A549 (cell line): ENCODE results near the gene ITIH4.

ENCODE experiments used
- CBX8 ChIP-seq: fragments of 200-600 bp; sonication (generic); IDR thresholded peaks from 2 replicates; pipeline ENCODE4 v1.6.1; 2016
- CEBPB ChIP-seq, 2 experiments: fragments of >200 bp in 1 of 2; sonication (Bioruptor Twin) in 1 of 2; formaldehyde crosslinking in 1 of 2; IDR thresholded peaks; 2 replicates each; pipeline ENCODE4 v1.6.1; 2012 to 2016
- CHD2 ChIP-seq: fragments of 150-350 bp; IDR thresholded peaks from 2 replicates; pipeline ENCODE4 v1.6.1; 2014; ENCODE audit warnings: low read length; ENCODE audit not compliant: partially characterized antibody
- EP300 ChIP-seq, 2 experiments: fragments of >200 bp; sonication (Bioruptor Twin); formaldehyde crosslinking; IDR thresholded peaks; 2 replicates in 1 of 2; 3 replicates in 1 of 2; pipeline ENCODE4 v1.6.1; 2016 to 2017
- HDAC2 ChIP-seq: fragments of 200-600 bp; sonication (generic); IDR thresholded peaks from 2 replicates; pipeline ENCODE4 v1.6.1; 2016
- JUN ChIP-seq, 2 experiments: fragments of >200 bp; sonication (Bioruptor Twin); formaldehyde crosslinking; IDR thresholded peaks; 2 replicates in 1 of 2; 3 replicates in 1 of 2; pipeline ENCODE4 v1.6.1; 2016 to 2017
- JUNB ChIP-seq: fragments of >200 bp; sonication (Bioruptor Twin); formaldehyde crosslinking; IDR thresholded peaks from 2 replicates; pipeline ENCODE4 v1.6.1; 2016
- KDM5A ChIP-seq: fragments of 200-600 bp; sonication (generic); IDR thresholded peaks from 2 replicates; pipeline ENCODE4 v1.6.1; 2016; ENCODE audit warnings: antibody characterized with exemption, mild to moderate bottlenecking
- MYC ChIP-seq: IDR thresholded peaks from 2 replicates; pipeline ENCODE4 v1.6.1; 2012; ENCODE audit warnings: mild to moderate bottlenecking, inconsistent platforms, low read length, improper control_type of control experiment, borderline replicate concordance
- POLR2A ChIP-seq: IDR thresholded peaks from 2 replicates; pipeline ENCODE4 v1.6.1; 2012; ENCODE audit warnings: mild to moderate bottlenecking, low read length
- RAD21 ChIP-seq, 2 experiments: fragments of >200 bp in 1 of 2; sonication (Bioruptor Twin) in 1 of 2; formaldehyde crosslinking in 1 of 2; IDR thresholded peaks in 1 of 2; conservative IDR thresholded peaks in 1 of 2; 2 replicates in 1 of 2; 3 replicates in 1 of 2; pipeline ENCODE4 v1.6.1; 2012 to 2018; ENCODE audit warnings: inconsistent platforms in 1 of 2
- SMC3 ChIP-seq: fragments of >200 bp; sonication (Bioruptor Twin); formaldehyde crosslinking; IDR thresholded peaks from 3 replicates; pipeline ENCODE4 v1.6.1; 2018; ENCODE audit warnings: inconsistent platforms
- TF ChIP-seq, protein P1 (sequence below): fragments of >200 bp; sonication (Bioruptor Twin); formaldehyde crosslinking; IDR thresholded peaks from 3 replicates; pipeline ENCODE4 v1.5.1; 2016
- TF ChIP-seq, protein P2 (sequence below): fragments of 150-350 bp; IDR thresholded peaks from 2 replicates; pipeline ENCODE4 v1.6.1; 2014; ENCODE audit warnings: low read depth, mild to moderate bottlenecking, low read length

DNA sequence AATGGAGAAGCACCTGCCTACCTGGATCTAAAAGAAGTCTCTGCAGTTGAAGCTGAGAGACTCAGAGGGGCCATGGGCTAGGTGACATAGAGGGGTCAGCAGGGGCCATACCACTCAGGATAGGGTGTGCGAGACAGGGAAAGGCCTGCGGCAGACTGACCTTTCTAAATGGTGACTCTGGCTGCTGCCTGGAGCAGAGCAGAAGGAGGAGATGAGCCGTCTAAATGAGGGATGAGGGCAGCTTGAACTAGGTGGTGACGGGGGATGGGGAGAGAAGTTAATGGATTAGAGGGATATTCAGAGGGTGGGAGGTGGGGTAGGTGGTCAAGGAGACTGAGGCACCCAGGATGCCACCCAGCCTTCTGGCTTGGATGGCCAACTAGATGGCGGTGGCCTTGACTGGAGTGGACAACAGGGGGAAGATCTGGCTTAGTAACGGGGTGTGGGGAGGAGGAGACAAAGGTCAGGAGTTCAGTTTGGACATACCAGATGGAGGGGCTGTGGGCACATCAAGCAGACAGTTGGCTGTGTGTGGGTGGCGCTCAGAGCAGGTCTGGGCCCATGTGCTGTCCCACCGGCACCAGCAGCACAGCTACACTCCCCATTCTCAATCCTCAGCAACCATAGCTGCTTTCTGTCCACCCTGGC, 56.3 kb downstream of the ITIH4 start:
- TF ChIP-seq POLR2A, result no peak
- TF ChIP-seq, protein P1, sequence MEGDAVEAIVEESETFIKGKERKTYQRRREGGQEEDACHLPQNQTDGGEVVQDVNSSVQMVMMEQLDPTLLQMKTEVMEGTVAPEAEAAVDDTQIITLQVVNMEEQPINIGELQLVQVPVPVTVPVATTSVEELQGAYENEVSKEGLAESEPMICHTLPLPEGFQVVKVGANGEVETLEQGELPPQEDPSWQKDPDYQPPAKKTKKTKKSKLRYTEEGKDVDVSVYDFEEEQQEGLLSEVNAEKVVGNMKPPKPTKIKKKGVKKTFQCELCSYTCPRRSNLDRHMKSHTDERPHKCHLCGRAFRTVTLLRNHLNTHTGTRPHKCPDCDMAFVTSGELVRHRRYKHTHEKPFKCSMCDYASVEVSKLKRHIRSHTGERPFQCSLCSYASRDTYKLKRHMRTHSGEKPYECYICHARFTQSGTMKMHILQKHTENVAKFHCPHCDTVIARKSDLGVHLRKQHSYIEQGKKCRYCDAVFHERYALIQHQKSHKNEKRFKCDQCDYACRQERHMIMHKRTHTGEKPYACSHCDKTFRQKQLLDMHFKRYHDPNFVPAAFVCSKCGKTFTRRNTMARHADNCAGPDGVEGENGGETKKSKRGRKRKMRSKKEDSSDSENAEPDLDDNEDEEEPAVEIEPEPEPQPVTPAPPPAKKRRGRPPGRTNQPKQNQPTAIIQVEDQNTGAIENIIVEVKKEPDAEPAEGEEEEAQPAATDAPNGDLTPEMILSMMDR, result no peak
- TF ChIP-seq SMC3, result no peak
- no peak for TF ChIP-seq MYC
- TF ChIP-seq CEBPB (IDR thresholded peaks at IDR 0.05), result no peak
- no peak for TF ChIP-seq CHD2
- TF ChIP-seq, protein P2, sequence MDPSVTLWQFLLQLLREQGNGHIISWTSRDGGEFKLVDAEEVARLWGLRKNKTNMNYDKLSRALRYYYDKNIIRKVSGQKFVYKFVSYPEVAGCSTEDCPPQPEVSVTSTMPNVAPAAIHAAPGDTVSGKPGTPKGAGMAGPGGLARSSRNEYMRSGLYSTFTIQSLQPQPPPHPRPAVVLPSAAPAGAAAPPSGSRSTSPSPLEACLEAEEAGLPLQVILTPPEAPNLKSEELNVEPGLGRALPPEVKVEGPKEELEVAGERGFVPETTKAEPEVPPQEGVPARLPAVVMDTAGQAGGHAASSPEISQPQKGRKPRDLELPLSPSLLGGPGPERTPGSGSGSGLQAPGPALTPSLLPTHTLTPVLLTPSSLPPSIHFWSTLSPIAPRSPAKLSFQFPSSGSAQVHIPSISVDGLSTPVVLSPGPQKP, result no peak
- TF ChIP-seq RAD21 (conservative IDR thresholded peaks at IDR 0.05 in 1 of 2, IDR thresholded peaks at IDR 0.05 in 1 of 2), result no peak
- no peak for TF ChIP-seq EP300 (IDR thresholded peaks at IDR 0.05)
- TF ChIP-seq CBX8, result no peak
- TF ChIP-seq JUN (IDR thresholded peaks at IDR 0.05), result no peak
- TF ChIP-seq KDM5A, result no peak
- no peak for TF ChIP-seq HDAC2
- TF ChIP-seq JUNB, result no peak
